AG09309 (cell line): ENCODE measurements around the gene FGF12.
"Not testable (repeated sequence)": the region's sequence is repeated elsewhere in the genome, so short reads cannot be mapped to it uniquely, and the experiment has no call there.

Experiments used
- DNase-seq: peaks from one replicate; pipeline ENCODE4 v3.0.0-alpha.2; 2010; ENCODE audit warnings: low read depth
- H3K4me3 ChIP-seq: 2 replicates; pipeline ENCODE4 v1.5.1; 2011; ENCODE audit warnings: mild to moderate bottlenecking, low read depth, low read length, moderate library complexity; ENCODE audit not compliant: control insufficient read depth
- TF ChIP-seq, protein P1 (sequence below): IDR thresholded peaks from 2 replicates; pipeline ENCODE4 v1.5.1; 2011; ENCODE audit warnings: mild to moderate bottlenecking, low read depth, low read length, inconsistent platforms; ENCODE audit not compliant: insufficient read depth, control insufficient read depth; ENCODE audit errors: missing control alignments

FGF12 gene

DNA sequence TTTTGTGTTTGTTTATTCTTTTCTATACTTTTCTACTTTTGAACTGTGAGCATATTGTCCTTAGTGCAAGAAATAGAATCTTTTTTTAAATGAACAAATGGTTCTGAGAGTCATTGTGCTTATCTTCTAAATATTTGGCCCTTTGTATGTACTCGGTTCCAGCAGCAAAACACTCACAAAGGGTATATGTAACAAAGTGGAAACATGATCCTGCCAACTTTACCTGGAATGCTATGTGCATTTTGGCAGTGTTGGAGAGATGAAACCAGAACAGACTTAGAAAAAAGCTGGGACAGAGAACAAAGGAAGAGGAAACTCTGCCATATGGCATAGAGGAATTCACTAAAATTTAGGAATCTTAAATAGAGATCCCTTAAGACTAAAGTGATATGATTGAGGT is 150.1 kb downstream of the FGF12 start:
- no peak for DNase-seq
- TF ChIP-seq, protein P1, sequence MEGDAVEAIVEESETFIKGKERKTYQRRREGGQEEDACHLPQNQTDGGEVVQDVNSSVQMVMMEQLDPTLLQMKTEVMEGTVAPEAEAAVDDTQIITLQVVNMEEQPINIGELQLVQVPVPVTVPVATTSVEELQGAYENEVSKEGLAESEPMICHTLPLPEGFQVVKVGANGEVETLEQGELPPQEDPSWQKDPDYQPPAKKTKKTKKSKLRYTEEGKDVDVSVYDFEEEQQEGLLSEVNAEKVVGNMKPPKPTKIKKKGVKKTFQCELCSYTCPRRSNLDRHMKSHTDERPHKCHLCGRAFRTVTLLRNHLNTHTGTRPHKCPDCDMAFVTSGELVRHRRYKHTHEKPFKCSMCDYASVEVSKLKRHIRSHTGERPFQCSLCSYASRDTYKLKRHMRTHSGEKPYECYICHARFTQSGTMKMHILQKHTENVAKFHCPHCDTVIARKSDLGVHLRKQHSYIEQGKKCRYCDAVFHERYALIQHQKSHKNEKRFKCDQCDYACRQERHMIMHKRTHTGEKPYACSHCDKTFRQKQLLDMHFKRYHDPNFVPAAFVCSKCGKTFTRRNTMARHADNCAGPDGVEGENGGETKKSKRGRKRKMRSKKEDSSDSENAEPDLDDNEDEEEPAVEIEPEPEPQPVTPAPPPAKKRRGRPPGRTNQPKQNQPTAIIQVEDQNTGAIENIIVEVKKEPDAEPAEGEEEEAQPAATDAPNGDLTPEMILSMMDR: no peak
- no peak overlapping the region for H3K4me3 ChIP-seq

DNA sequence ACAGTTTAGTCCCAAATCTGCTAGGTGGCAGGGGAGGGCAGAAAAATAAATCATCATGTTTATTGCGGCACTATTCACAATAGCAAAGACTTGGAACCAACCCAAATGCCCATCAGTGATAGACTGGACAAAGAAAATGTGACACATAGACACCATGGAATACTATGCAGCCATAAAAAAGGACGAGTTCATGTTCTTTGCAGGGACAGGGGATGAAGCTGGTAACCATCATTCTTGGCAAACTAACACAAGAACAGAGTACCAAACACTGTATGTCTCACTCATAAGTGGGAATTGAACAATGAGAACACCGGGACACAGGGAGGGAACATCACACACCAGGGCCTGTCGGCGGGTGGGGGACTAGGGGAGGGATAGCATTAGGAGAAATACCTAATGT is 150.6 kb downstream of the FGF12 start:
- not testable (repeated sequence) for H3K4me3 ChIP-seq, DNase-seq

DNA sequence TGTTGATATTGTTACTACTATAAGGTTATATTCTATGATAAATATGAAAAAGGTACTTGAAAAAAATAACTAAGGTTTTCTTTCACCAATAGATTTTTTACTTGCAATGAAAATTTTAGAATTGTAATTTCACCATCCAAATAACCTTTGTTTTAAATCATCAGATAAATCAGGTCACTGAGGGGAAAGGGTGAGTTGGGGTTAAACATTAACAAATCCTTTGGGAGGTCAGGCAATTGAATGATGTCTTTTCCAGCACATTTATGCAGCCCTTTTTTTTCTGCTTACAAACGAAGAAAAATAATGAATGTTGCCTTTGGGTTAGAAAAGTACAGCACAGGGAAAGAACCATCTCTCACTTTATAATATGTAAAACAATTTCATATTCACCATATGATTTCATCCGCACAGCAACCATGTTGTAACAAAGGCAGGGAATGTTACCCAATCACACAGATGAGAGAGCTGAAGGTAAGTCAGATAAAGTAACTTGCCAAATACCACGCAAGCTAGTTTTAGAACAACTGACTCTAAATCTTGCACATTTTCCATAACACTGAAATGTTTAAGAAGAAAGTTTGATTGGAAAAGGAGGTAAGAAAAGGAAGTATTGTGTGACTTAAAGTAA is 151.3 kb downstream of the FGF12 start:
- TF ChIP-seq, protein P1: no peak
- no peak for DNase-seq
- H3K4me3 ChIP-seq: no peak overlapping the region

DNA sequence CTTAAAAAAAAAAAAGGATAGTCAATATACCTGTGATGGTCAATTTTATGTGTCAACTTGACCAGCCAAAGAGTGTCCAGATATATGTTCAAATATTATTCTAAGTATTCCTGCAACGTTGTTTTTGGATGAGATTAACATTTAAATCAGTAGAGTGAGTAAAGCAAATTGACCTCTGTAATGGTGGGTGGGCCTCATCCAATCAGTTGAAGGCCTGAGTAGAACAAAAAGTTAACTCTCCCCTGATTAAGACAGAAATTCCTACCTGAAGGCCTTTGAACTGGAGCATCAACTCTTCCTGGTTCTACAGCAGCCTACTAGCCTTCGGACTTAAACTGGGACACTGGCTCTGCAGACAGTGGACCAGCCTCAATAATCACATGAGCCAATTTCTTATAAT is 154.1 kb downstream of the FGF12 start:
- no peak overlapping the region for H3K4me3 ChIP-seq
- TF ChIP-seq, protein P1: no peak
- DNase-seq: no peak

DNA sequence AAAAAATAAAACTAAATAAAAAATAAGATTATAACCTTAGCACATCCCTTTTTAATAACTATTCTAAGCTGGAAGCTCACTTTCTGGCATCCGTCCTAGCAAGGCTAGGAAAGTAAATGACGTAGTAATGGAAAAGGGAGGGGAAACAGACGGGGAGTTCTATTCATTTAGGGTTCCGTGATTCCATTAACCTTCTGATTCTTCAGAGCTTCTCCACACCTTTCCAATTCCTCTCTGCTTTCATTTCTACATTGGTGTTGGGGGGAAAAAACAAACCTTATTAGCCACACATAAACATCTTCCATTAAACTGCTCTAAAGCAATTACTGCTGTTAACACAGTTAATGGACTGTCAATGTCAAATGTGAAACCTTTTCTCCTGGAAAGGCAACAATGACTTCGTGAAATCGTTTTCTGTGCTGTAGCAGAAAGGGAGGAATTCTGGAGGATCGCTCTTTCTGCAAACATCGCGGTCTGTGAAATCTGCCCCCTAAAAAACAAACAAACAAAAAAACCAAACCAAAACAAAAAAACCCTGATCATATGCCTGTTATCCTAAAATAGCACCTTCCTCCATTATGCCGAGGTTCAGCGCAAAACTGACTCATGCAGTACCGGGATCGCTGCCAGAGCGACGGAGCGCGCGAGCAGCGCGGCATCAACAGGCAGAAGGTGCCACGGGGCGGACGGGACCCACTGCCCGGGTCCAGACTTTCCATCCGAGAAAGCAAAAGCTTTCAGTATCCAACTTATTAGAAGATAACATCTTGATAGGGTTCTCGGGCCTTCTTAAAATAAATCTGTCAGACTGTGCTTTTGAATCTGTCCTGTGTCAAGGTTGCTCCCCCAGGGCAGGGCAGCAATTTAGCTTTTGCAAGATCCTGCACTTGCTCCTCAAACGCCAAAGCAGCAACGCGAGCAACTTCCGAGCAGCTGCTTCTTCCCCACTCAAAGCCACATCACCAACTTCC is 156.2 kb downstream of the FGF12 start:
- TF ChIP-seq, protein P1: no peak
- DNase-seq: no peak
- peak overlapping the region; percentile 31 for H3K4me3 ChIP-seq

DNA sequence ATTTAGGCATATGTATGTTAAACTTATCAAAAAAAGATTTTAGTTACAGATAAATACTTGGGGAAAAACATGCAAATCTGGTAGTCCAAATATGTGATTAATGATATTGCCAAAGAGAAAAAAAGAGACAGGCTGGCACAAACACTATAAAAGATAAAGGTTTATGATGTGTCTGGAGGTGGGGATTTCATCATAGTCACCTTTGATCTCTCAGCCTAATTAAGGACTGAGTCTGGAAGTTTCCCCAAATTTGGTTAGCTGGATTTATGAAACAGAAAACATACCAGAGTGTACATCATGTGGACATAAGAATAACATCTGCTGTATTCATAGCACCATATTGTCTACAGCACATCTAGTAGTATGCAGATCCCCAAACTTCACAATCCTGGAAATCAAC is 157.0 kb downstream of the FGF12 start:
- H3K4me3 ChIP-seq: no peak overlapping the region
- DNase-seq: no peak
- TF ChIP-seq, protein P1: no peak

DNA sequence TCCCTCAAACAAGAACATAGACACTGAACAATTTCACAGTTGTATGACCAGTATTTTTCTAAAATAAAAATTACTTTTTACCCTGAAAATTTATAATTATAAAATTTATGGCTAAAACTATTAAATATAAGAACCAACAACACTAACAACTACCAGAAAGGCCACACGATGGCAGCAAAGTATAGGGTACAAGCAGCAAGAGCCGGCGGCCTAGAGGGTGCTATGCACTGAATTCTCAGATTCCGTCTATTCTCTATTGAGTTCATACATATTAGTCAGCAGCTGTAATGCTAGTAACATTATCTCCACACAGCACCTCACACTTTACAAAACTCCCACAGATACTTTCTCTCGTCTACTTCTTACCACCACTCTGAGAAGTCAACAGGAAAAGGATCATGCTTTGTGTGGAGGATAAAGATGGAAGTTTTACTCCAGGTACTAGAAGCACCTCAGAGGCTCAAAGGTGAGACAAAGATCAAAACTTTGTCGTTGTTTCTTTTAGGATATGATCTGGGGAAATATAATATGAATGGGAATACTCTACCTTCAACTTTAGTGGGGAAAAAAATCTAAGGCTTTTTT is 160.5 kb downstream of the FGF12 start:
- DNase-seq: peak; percentile 82
- TF ChIP-seq, protein P1: peak; percentile 69

More for the DNA sequence above, 160.5 kb downstream of the FGF12 start:
- no peak overlapping the region for H3K4me3 ChIP-seq
